ENCODE results near the gene CPEB1.

CPEB1 gene

GRCh38 chr15:82624008-82624407, 23.2 kb downstream of the CPEB1 start:
- Histone ChIP-seq H3K36me3 (ENCODE audit: control insufficient read depth, insufficient read depth, low read length) (no peaks in the 10 kb centered on the region), H3K9me3 (ENCODE audit: control insufficient read depth, insufficient read depth, low read length) (no peaks in the 10 kb centered on the region), H3K4me1 (ENCODE audit: control insufficient read depth, insufficient read depth, low read length) (no peaks in the 10 kb centered on the region), H3K4me3 (ENCODE audit: low read depth, low read length) (no peak overlapping the region), H3K27me3 (ENCODE audit: control insufficient read depth, insufficient read depth, low read length) (no peaks in the 10 kb centered on the region), H3K9ac (ENCODE audit: low read depth, low read length) (no peak overlapping the region)

GRCh38 chr15:82621970-82622369, 25.2 kb downstream of the CPEB1 start:
- Histone ChIP-seq H3K36me3 (ENCODE audit: control insufficient read depth, insufficient read depth, low read length) (no peaks in the 10 kb centered on the region), H3K9ac (ENCODE audit: low read depth, low read length) (no peak overlapping the region)

GRCh38 chr15:82613747-82614146, 33.4 kb downstream of the CPEB1 start:
- Histone ChIP-seq H3K9ac (ENCODE audit: low read depth, low read length) (no peak overlapping the region), H3K4me3 (ENCODE audit: low read depth, low read length) (no peak overlapping the region), H3K9me3 (ENCODE audit: control insufficient read depth, insufficient read depth, low read length) (no peaks in the 10 kb centered on the region), H3K4me1 (ENCODE audit: control insufficient read depth, insufficient read depth, low read length) (no peaks in the 10 kb centered on the region), H3K27me3 (ENCODE audit: control insufficient read depth, insufficient read depth, low read length) (no peaks in the 10 kb centered on the region), H3K36me3 (ENCODE audit: control insufficient read depth, insufficient read depth, low read length) (no peaks in the 10 kb centered on the region)

More at GRCh38 chr15:82621970-82622369, 25.2 kb downstream of the CPEB1 start:
- Histone ChIP-seq H3K4me1 (ENCODE audit: control insufficient read depth, insufficient read depth, low read length) (no peaks in the 10 kb centered on the region), H3K9me3 (ENCODE audit: control insufficient read depth, insufficient read depth, low read length) (no peaks in the 10 kb centered on the region), H3K27me3 (ENCODE audit: control insufficient read depth, insufficient read depth, low read length) (no peaks in the 10 kb centered on the region), H3K4me3 (ENCODE audit: low read depth, low read length) (no peak overlapping the region)

GRCh38 chr15:82611348-82611747, 35.8 kb downstream of the CPEB1 start:
- Histone ChIP-seq H3K4me3 (ENCODE audit: low read depth, low read length) (no peak overlapping the region), H3K27me3 (ENCODE audit: control insufficient read depth, insufficient read depth, low read length) (no peaks in the 10 kb centered on the region), H3K36me3 (ENCODE audit: control insufficient read depth, insufficient read depth, low read length) (no peaks in the 10 kb centered on the region), H3K9ac (ENCODE audit: low read depth, low read length) (no peak overlapping the region), H3K4me1 (ENCODE audit: control insufficient read depth, insufficient read depth, low read length) (no peaks in the 10 kb centered on the region), H3K9me3 (ENCODE audit: control insufficient read depth, insufficient read depth, low read length) (no peaks in the 10 kb centered on the region)

GRCh38 chr15:82602195-82602594, 45.0 kb downstream of the CPEB1 start:
- no peaks in the 10 kb centered on the region for H3K36me3 ChIP-seq (ENCODE audit: control insufficient read depth, insufficient read depth, low read length)
- no peaks in the 10 kb centered on the region for H3K4me1 ChIP-seq (ENCODE audit: control insufficient read depth, insufficient read depth, low read length)
- no peaks in the 10 kb centered on the region for H3K9me3 ChIP-seq (ENCODE audit: control insufficient read depth, insufficient read depth, low read length)
- H3K9ac ChIP-seq (ENCODE audit: low read depth, low read length): no peak overlapping the region
- no peak overlapping the region for H3K4me3 ChIP-seq (ENCODE audit: low read depth, low read length)
- H3K27me3 ChIP-seq (ENCODE audit: control insufficient read depth, insufficient read depth, low read length): no peaks in the 10 kb centered on the region

GRCh38 chr15:82599862-82600261, 47.3 kb downstream of the CPEB1 start:
- Histone ChIP-seq H3K36me3 (ENCODE audit: control insufficient read depth, insufficient read depth, low read length) (no peaks in the 10 kb centered on the region), H3K9ac (ENCODE audit: low read depth, low read length) (no peak overlapping the region), H3K27me3 (ENCODE audit: control insufficient read depth, insufficient read depth, low read length) (no peaks in the 10 kb centered on the region), H3K9me3 (ENCODE audit: control insufficient read depth, insufficient read depth, low read length) (no peaks in the 10 kb centered on the region), H3K4me1 (ENCODE audit: control insufficient read depth, insufficient read depth, low read length) (no peaks in the 10 kb centered on the region), H3K4me3 (ENCODE audit: low read depth, low read length) (no peak overlapping the region)

GRCh38 chr15:82597815-82598214, 49.3 kb downstream of the CPEB1 start:
- H3K9me3 ChIP-seq (ENCODE audit: control insufficient read depth, insufficient read depth, low read length): no peaks in the 10 kb centered on the region

GRCh38 chr15:82595766-82596165, 51.4 kb downstream of the CPEB1 start:
- Histone ChIP-seq H3K27me3 (ENCODE audit: control insufficient read depth, insufficient read depth, low read length) (no peaks in the 10 kb centered on the region), H3K4me1 (ENCODE audit: control insufficient read depth, insufficient read depth, low read length) (no peaks in the 10 kb centered on the region), H3K4me3 (ENCODE audit: low read depth, low read length) (no peak overlapping the region), H3K9me3 (ENCODE audit: control insufficient read depth, insufficient read depth, low read length) (no peaks in the 10 kb centered on the region), H3K36me3 (ENCODE audit: control insufficient read depth, insufficient read depth, low read length) (no peaks in the 10 kb centered on the region), H3K9ac (ENCODE audit: low read depth, low read length) (no peak overlapping the region)

More at GRCh38 chr15:82597815-82598214, 49.3 kb downstream of the CPEB1 start:
- H3K27me3 ChIP-seq (ENCODE audit: control insufficient read depth, insufficient read depth, low read length): no peaks in the 10 kb centered on the region
- no peak overlapping the region for H3K9ac ChIP-seq (ENCODE audit: low read depth, low read length)
- H3K4me1 ChIP-seq (ENCODE audit: control insufficient read depth, insufficient read depth, low read length): no peaks in the 10 kb centered on the region
- no peak overlapping the region for H3K4me3 ChIP-seq (ENCODE audit: low read depth, low read length)
- H3K36me3 ChIP-seq (ENCODE audit: control insufficient read depth, insufficient read depth, low read length): no peaks in the 10 kb centered on the region

- Histone ChIP-seq H3K9me3 (ENCODE audit: control insufficient read depth, insufficient read depth, low read length) (no peaks in the 10 kb centered on the region), H3K27me3 (ENCODE audit: control insufficient read depth, insufficient read depth, low read length) (no peaks in the 10 kb centered on the region), H3K4me1 (ENCODE audit: control insufficient read depth, insufficient read depth, low read length) (no peaks in the 10 kb centered on the region), H3K4me3 (ENCODE audit: low read depth, low read length) (no peak overlapping the region), H3K9ac (ENCODE audit: low read depth, low read length) (no peak overlapping the region), H3K36me3 (ENCODE audit: control insufficient read depth, insufficient read depth, low read length) (no peaks in the 10 kb centered on the region)
These were observed 52.0 kb downstream of the CPEB1 start for GRCh38 chr15:82595203-82595602.

- no peak overlapping the region for H3K4me3 ChIP-seq (ENCODE audit: low read depth, low read length)
- peaks cover 21% of the 10 kb centered on the region for H3K4me1 ChIP-seq (ENCODE audit: control insufficient read depth, insufficient read depth, low read length)
- H3K36me3 ChIP-seq (ENCODE audit: control insufficient read depth, insufficient read depth, low read length): no peaks in the 10 kb centered on the region
- no peaks in the 10 kb centered on the region for H3K9me3 ChIP-seq (ENCODE audit: control insufficient read depth, insufficient read depth, low read length)
- H3K9ac ChIP-seq (ENCODE audit: low read depth, low read length): no peak overlapping the region
- no peaks in the 10 kb centered on the region for H3K27me3 ChIP-seq (ENCODE audit: control insufficient read depth, insufficient read depth, low read length)
These were observed 59.4 kb downstream of the CPEB1 start for GRCh38 chr15:82587805-82588204.

- no peak overlapping the region for H3K4me3 ChIP-seq (ENCODE audit: low read depth, low read length)
- no peaks in the 10 kb centered on the region for H3K27me3 ChIP-seq (ENCODE audit: control insufficient read depth, insufficient read depth, low read length)
- peaks cover 21% of the 10 kb centered on the region for H3K4me1 ChIP-seq (ENCODE audit: control insufficient read depth, insufficient read depth, low read length)
- no peak overlapping the region for H3K9ac ChIP-seq (ENCODE audit: low read depth, low read length)
- H3K9me3 ChIP-seq (ENCODE audit: control insufficient read depth, insufficient read depth, low read length): no peaks in the 10 kb centered on the region
- H3K36me3 ChIP-seq (ENCODE audit: control insufficient read depth, insufficient read depth, low read length): no peaks in the 10 kb centered on the region
These were observed 62.1 kb downstream of the CPEB1 start for GRCh38 chr15:82585072-82585471.

- Histone ChIP-seq H3K9ac (ENCODE audit: low read depth, low read length) (no peak overlapping the region), H3K4me1 (ENCODE audit: control insufficient read depth, insufficient read depth, low read length) (peaks cover 9% of the 10 kb centered on the region), H3K27me3 (ENCODE audit: control insufficient read depth, insufficient read depth, low read length) (no peaks in the 10 kb centered on the region), H3K9me3 (ENCODE audit: control insufficient read depth, insufficient read depth, low read length) (no peaks in the 10 kb centered on the region), H3K4me3 (ENCODE audit: low read depth, low read length) (no peak overlapping the region), H3K36me3 (ENCODE audit: control insufficient read depth, insufficient read depth, low read length) (no peaks in the 10 kb centered on the region)
These were observed 66.5 kb downstream of the CPEB1 start for GRCh38 chr15:82580713-82581112.

- H3K4me3 ChIP-seq (ENCODE audit: low read depth, low read length): no peak overlapping the region
- no peaks in the 10 kb centered on the region for H3K27me3 ChIP-seq (ENCODE audit: control insufficient read depth, insufficient read depth, low read length)
These were observed 71.8 kb downstream of the CPEB1 start for GRCh38 chr15:82575335-82575734.

More at GRCh38 chr15:82575335-82575734, 71.8 kb downstream of the CPEB1 start:
- H3K36me3 ChIP-seq (ENCODE audit: control insufficient read depth, insufficient read depth, low read length): no peaks in the 10 kb centered on the region
- peaks cover 13% of the 10 kb centered on the region for H3K4me1 ChIP-seq (ENCODE audit: control insufficient read depth, insufficient read depth, low read length)
- H3K9me3 ChIP-seq (ENCODE audit: control insufficient read depth, insufficient read depth, low read length): no peaks in the 10 kb centered on the region
- no peak overlapping the region for H3K9ac ChIP-seq (ENCODE audit: low read depth, low read length)

Data from iPS-15b (cell line).